Spleen (tissue), 7 donors: ENCODE measurements around the gene CZIB.

ENCODE experiments used
- POLR2AphosphoS5 ChIP-seq, 3 donors: sonication (generic); formaldehyde crosslinking; IDR thresholded peaks; one replicate each; pipeline ENCODE4 v1.5.1; 2017; ENCODE audit warnings: antibody characterized with exemption in 3 of 3
- TF ChIP-seq, protein P1 (sequence below), 11 experiments: fragments of 200-600 bp in 7 of 11; fragments of 450-650 bp in 4 of 11; sonication (generic) in 4 of 11; IDR thresholded peaks in 8 of 11; conservative IDR thresholded peaks in 3 of 11; 1 replicate in 7 of 11; 2 replicates in 4 of 11; pipeline versions ENCODE4 v1.4.0 to v1.8.0; 2016 to 2021; ENCODE audit warnings: antibody characterized with exemption in 11 of 11, inconsistent platforms in 4 of 11, mild to moderate bottlenecking in 1 of 11
- donor health status: DM: no; HTN: no; CAD: no; lungs with moderate emphysema.
- donor health status: DM: no; HTN: no; CAD: no.
- donor health status: DM: no; HTN: no; CAD: no.

DNA sequence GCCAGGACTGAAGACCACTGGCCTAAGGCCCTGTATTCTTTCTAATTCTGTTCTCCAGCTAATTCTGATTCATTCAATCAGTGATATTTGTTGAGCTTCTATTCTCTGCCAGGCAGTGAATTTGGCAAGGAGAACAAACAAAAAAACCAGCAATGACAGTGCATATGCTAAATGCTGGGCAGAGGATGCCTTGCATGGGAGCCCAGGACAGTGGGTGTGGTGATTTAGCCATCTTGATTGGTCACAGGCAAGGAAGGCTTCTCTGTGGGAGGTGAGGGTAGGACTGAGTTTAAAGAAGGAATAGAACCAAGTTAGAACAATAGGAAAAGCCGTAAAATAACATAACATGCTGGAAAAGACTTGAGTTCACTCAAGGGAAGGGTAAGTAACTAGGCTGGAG, 33.0 kb downstream of the CZIB start:
- TF ChIP-seq POLR2AphosphoS5 (IDR thresholded peaks at IDR 0.05), result no peak
- TF ChIP-seq, protein P1, sequence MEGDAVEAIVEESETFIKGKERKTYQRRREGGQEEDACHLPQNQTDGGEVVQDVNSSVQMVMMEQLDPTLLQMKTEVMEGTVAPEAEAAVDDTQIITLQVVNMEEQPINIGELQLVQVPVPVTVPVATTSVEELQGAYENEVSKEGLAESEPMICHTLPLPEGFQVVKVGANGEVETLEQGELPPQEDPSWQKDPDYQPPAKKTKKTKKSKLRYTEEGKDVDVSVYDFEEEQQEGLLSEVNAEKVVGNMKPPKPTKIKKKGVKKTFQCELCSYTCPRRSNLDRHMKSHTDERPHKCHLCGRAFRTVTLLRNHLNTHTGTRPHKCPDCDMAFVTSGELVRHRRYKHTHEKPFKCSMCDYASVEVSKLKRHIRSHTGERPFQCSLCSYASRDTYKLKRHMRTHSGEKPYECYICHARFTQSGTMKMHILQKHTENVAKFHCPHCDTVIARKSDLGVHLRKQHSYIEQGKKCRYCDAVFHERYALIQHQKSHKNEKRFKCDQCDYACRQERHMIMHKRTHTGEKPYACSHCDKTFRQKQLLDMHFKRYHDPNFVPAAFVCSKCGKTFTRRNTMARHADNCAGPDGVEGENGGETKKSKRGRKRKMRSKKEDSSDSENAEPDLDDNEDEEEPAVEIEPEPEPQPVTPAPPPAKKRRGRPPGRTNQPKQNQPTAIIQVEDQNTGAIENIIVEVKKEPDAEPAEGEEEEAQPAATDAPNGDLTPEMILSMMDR (IDR thresholded peaks at IDR 0.05 in 8 of 11, conservative IDR thresholded peaks at IDR 0.05 in 3 of 11), result no peak
